ENCODE data around the gene MRC2.

MRC2 gene

GRCh38 chr17:62592341-62593099 is 35.0 kb upstream of the MRC2 start:
- TF ChIP-seq REST (IDR thresholded peaks at IDR 0.05; ENCODE audit: insufficient replicate concordance, low read depth) (no peak), CTCF (IDR thresholded peaks at IDR 0.05; ENCODE audit: insufficient read depth, low read length) (no peak), GABPA (IDR thresholded peaks at IDR 0.05; ENCODE audit: low read depth) (no peak), SPI1 (IDR thresholded peaks at IDR 0.05; ENCODE audit: borderline replicate concordance, low read depth) (no peak), POLR2AphosphoS5 (IDR thresholded peaks at IDR 0.05; ENCODE audit: low read depth) (no peak)
- no peaks in the 10 kb centered on the region for H3K27me3 ChIP-seq (ENCODE audit: insufficient read depth, poor library complexity, severe bottlenecking)
- H3K27ac ChIP-seq (replicated peaks) = no peak overlapping the region
- no peak for DNase-seq (ENCODE audit: low read depth in 1 of 2, low spot score in 1 of 2)
- H3K4me3 ChIP-seq (replicated peaks; ENCODE audit: insufficient read depth, low read length) = no peak overlapping the region

GRCh38 chr17:62595484-62595883 is 32.0 kb upstream of the MRC2 start:
- no peak overlapping the region for H3K4me3 ChIP-seq (replicated peaks; ENCODE audit: insufficient read depth, low read length)
- TF ChIP-seq GABPA (IDR thresholded peaks at IDR 0.05; ENCODE audit: low read depth) (no peak), POLR2AphosphoS5 (IDR thresholded peaks at IDR 0.05; ENCODE audit: low read depth) (no peak), SPI1 (IDR thresholded peaks at IDR 0.05; ENCODE audit: borderline replicate concordance, low read depth) (no peak), REST (IDR thresholded peaks at IDR 0.05; ENCODE audit: insufficient replicate concordance, low read depth) (no peak), CTCF (IDR thresholded peaks at IDR 0.05; ENCODE audit: insufficient read depth, low read length) (no peak)
- DNase-seq (ENCODE audit: low read depth in 1 of 2, low spot score in 1 of 2) = no peak
- H3K27ac ChIP-seq (replicated peaks) = no peak overlapping the region
- no peaks in the 10 kb centered on the region for H3K27me3 ChIP-seq (ENCODE audit: insufficient read depth, poor library complexity, severe bottlenecking)

GRCh38 chr17:62596662-62597061 is 30.8 kb upstream of the MRC2 start:
- TF ChIP-seq CTCF (IDR thresholded peaks at IDR 0.05; ENCODE audit: insufficient read depth, low read length) (no peak), REST (IDR thresholded peaks at IDR 0.05; ENCODE audit: insufficient replicate concordance, low read depth) (no peak), GABPA (IDR thresholded peaks at IDR 0.05; ENCODE audit: low read depth) (no peak), SPI1 (IDR thresholded peaks at IDR 0.05; ENCODE audit: borderline replicate concordance, low read depth) (no peak), POLR2AphosphoS5 (IDR thresholded peaks at IDR 0.05; ENCODE audit: low read depth) (no peak)
- Histone ChIP-seq H3K4me3 (replicated peaks; ENCODE audit: insufficient read depth, low read length) (no peak overlapping the region), H3K27ac (replicated peaks) (no peak overlapping the region), H3K27me3 (ENCODE audit: insufficient read depth, poor library complexity, severe bottlenecking) (no peaks in the 10 kb centered on the region)
- no peak for DNase-seq (ENCODE audit: low read depth in 1 of 2, low spot score in 1 of 2)

Measured in HL-60 (cell line).